ENCODE data around the gene AADAC.

AADAC gene

GRCh38 chr3:151877269-151877668 lies 63.4 kb downstream of the AADAC start:
- Histone ChIP-seq H3K9ac (ENCODE audit: insufficient read length, low read depth) (no peak overlapping the region), H3K4me3 (ENCODE audit: insufficient read length, low read depth) (no peak overlapping the region), H3K9me3 (ENCODE audit: insufficient read depth, low read length) (no peaks in the 10 kb centered on the region), H3K36me3 (ENCODE audit: insufficient read depth, insufficient read length, low read length) (no peaks in the 10 kb centered on the region), H3K4me1 (ENCODE audit: insufficient read depth, insufficient read length) (no peaks in the 10 kb centered on the region), H3K27me3 (ENCODE audit: insufficient read depth, insufficient read length) (no peaks in the 10 kb centered on the region)
- TF ChIP-seq ZNF274 (IDR thresholded peaks at IDR 0.05; ENCODE audit: low read depth, low read length) = no peak
- TF ChIP-seq YY1 (IDR thresholded peaks at IDR 0.05; ENCODE audit: insufficient read depth, insufficient read length) = no peak
- TF ChIP-seq SUZ12 (IDR thresholded peaks at IDR 0.05; ENCODE audit: extremely low read depth, insufficient read depth, insufficient read length) = no peak
- no peak for DNase-seq (ENCODE audit: low read depth, low spot score)

All from NT2/D1 (cell line).